ENCODE measurements around the gene SIT1.
A peak's percentile ranks its signal among the peaks of the same experiment; 100 is the strongest.

SIT1 gene

GRCh38 chr9:35605351-35606137 is 45.2 kb downstream of the SIT1 start:
- DNase-seq (ENCODE audit: low spot score), result peak; percentile 28

DNA sequence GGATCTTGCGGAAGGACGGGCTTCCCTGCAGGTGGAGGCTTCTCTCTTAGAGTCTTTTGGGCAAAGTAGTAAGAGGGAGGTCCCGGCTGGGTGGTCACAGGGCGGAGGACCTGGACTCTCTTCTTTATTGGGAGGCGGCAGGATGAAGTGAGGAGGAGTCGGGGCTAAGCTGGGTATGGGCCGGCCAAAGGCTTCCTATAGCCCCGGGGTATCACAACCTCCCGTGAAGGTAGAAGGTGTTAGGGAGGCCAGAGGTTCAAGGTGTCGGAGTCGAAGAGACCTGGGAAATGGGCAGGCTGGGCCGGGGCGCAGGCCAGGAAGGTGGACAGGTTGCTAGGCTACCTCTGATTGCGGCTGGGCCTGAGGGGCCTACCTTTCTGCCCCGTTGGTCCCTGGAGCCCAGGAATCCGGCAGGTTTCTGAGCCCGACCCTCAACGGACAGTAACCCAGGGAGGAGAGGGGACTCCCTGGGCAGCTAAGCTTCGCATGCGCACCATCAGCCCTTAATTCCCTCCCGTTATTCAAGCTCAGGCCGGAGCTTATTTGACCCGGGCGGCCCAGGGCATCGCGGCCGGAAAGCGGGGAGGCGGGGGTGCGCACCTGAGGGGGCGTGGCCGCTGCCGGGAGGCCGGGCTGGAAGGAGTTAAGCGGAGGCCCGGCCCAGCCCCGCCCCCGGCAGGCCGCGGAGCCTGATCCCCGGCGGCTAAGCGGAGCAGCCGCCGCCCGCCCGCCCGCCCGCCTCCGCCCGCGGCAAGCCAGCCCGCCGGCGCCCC is 46.0 kb downstream of the SIT1 start, which contains the start of gene TESK1:
TESK1 (plus strand) TSS at position 685 of the 773 bp plus-strand sequence. CDS start 358 bp downstream, outside the sequence.
- DNase-seq (ENCODE audit: low spot score), result peak; percentile 84

GRCh38 chr9:35603986-35604577 is 46.6 kb downstream of the SIT1 start:
- peak; percentile 100 for DNase-seq (ENCODE audit: low spot score)

DNA sequence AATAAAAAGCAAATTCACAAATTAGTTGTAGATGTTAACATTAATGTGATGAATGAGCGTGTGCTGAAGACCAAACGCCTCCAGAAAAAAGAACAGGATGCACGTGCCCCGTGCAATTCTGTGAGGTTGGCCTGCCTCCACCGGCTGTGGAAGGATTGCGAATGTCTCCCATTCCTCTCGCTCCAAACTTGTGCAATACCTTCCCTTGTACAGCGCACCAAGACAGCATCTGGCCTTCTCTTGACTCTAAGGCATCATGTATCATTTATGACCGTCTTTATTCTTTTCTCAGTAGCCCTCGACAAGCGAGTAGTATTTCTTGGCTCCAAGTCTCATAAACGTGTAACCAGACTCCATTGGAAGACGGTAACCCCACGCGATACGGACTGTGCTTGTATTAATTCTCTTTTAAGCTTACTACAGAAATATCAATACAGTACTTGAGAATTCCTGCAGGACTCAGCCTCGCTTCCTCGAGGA is 47.2 kb downstream of the SIT1 start:
- DNase-seq (ENCODE audit: low spot score), result peak; percentile 13

DNA sequence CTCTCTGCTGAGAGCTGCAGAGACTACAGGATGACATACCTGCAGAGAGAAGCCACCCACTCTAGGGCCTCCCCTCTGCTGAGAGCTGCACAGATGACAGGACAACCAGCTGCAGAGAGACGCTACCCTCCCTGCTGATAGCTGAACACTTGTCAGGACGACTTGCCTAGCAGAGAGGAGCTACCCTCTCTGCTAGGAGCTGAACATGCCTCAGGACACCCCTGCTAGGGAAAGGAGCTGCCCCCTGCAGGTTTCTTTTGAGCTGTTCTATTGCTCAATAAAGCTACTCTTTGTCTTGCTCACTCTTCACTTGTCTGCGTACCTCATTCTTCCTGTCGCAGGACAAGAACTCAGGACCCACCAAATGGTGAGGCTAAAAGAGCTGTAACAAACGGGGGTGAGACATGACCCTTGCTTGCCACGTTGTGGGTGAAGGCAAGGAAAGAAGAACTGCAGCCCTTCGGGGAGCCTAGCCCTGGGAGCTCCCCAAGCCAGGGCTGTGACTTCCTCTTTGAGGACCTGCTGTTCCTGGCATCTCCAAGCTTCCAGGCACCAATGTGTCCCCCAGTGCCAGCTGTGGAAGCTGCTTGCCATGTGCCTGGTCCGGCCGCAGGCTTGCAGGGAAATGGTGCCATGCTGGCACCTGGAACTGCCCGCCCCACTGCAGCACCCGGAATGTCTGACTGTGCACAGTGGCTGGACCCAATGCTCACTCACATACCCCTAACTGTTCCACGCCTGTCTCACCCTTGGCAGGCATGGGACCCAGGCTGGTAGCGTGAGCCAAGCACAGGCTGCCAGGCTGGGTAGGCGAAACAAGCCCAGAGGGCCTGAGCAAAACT is 50.7 kb downstream of the SIT1 start:
- no peak for DNase-seq (ENCODE audit: low spot score)

Measured in activated CD4-positive, alpha-beta T cell treated with anti-CD3 and anti-CD28 coated beads, Interleukin-2, Interleukin-4, amounts not matched to agents 100 ng/mL and 50 ng/mL, durations not matched to agents 16 hours and 8 hours (primary cell).